ACHN (cell line): ENCODE data around the gene NFE2L2.
"Not testable (repeated sequence)": the region's sequence is repeated elsewhere in the genome, so short reads cannot be mapped to it uniquely, and the experiment has no call there.

Experiments
- DNase-seq: peaks from one replicate; pipeline ENCODE4 v3.0.0-alpha.2; 2015
- in situ Hi-C: cut with HindIII; loops from 2 replicates; pipeline ENCODE4 v1.10.0; 2017; ENCODE audit warnings: low sequenced_read_pairs, low pct_ligation_motif_present, low pct_unique_long_range_greater_than_20kb

The NFE2L2 gene

DNA sequence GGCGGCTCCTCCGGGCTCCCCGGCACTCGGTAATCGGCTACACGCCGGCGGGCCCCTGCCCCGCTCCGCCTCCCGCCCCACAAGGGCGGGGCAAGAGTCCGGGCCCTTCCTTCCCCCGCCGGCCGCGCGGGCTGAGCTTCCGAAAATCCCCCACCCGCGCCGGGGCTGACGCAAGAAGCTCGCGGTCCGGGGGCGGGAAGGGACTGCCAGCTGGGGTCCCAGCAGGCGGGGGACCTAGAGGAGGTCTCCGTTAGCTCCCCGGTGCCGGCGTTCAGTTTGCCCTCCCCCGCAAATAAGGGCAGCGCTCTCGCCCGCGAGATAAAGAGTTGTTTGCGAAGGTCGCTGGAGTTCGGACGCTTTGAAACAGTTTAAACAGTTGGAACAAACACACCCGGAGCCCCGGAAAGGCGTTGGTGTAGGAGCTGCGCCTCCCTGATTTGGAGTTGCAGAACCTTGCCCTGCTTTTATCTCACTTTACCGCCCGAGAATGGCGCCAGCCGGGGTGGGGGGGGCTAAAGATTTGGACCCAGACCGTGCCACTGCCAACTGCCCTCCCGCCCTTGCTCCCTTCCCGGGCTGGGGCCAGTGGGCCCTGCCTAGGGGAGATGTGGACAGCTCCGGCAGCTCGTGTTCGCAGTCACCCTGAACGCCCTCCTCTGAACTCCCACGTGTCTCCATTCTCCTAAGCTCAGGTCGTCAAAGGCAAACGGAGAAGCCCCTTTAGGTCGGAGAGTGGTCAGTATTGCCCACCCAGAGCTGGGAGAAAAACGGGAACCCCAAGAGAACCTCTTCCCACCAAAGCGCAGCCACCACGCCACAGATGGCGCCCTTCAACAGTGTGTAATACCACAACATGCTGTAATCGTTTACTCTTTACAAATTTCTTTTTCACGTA is at the start of gene NFE2L2:
NFE2L2 (minus strand) TSS at position 35 of the 895 bp plus-strand sequence. CDS start 151 bp downstream, outside the sequence.
- peak; percentile 90 for DNase-seq
- in situ Hi-C loops, result no loop called here

DNA sequence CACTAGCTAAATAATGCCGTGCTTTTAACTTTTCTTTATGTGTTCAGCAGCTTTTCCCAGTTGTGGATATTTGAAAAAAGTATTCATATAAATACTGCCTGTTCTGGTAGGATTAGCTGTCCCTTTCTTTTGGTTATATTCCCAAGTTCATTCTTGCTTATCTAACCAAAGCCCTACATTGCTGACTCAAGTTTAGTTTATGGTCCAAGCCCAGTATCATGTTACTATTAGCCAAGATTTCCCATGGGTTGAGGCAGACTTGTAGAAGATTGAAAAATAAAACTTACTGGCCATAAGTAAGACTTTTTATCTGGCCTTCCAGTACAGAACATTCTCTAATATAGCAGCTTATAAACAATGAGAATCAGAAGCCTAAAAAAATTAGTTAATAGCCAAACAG is 49.7 kb upstream of the NFE2L2 start:
- in situ Hi-C loops, result no loop called here
- no peak for DNase-seq

DNA sequence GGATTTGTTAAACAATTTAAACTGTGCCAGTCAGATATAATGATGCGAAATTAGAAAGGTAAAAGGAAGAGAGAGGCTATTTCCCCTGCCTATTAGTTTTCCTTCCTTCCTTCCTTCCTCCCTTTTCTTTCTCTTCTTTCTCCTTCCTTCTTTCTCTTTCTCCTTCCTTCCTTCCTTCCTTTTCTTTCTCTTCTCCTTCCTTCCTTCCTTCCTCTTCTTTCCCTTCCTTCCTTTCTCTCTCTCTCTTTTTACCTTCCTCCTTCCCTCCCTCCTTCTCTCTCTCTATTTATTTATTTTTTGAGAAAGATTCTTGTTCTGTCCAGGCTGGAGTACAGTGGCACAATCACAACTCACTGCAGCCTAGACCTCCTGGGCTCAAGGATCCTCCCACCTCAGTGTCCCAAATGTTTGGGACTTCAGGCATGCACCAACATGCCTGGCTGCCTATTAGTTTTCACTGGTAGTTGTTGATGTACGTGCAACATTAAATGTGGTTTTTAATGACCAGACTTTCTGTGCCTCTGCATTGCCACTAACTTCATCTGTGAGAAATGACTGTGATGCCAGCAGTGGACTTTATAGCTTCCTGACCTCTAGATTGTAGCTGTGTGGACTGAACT is 48.7 kb upstream of the NFE2L2 start:
- DNase-seq, result no peak
- in situ Hi-C loops, result no loop called here

DNA sequence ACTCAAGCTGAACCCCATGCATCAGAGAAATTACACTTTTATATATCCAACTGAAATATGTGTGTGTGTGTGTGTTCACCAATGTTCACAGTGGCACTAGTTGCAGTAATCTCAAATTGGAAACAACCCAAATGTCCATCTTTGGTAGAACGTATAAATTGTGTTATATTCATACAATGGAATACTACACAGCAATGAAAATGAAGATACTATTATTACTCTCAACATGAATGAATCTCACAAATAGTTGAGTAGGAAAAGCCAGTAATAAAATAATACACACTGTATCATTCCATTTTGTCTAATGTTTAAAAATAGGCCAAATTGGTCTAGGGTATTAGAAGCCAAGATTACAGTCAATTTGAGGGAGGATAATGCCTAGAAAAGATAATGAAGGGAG is 48.0 kb upstream of the NFE2L2 start:
- DNase-seq, result no peak
- in situ Hi-C loops, result no loop called here

DNA sequence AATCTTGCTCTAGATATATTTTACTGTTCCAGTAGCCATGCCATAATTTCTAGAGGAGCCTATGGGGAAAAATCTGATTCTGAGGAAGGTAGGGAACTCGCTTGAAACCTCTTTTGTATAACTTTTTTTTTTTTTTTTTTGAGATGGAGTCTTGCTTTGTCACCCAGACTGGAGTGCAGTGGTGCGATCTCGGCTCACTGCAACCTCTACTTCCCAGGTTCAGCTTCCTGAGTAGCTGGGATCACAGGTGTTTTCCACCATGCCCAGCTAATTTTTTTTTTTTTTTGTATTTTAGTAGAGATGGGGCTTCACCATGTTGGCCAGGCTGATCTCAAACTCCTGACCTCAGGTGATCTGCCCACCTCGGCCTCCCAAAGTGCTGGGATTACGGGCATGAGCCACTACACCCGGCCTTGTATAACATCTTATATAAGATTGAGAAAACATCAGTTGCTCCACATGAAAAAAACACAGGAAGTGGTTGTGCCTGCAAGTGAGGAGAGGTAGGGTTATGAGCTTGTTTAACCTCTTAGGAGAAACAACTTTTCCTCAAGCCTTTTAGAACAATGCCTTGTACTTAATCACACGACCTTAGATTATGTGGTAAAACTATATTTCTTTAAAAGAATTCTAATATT is 45.3 kb upstream of the NFE2L2 start:
- in situ Hi-C loops, DNase-seq: not testable (repeated sequence)

DNA sequence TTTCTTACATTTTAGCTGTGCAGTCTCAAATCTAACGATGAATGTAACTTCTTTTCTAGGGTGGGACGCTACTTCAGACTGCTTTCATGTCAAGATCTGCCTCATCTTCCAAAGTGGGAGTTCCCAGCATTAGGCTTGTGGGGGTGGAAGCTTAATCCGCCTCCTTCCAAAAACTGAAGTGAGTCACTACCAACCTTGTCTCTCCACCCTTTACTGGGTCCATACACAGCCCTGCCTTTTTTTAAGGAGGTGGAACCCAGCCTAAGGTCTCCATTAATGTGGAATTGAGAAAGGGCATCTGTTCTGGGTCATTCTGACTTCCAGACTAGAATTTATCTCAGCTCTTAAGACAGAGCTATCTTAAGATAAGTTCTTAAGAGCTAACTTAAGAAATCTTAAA is 42.0 kb upstream of the NFE2L2 start:
- no peak for DNase-seq
- in situ Hi-C loops, result no loop called here

DNA sequence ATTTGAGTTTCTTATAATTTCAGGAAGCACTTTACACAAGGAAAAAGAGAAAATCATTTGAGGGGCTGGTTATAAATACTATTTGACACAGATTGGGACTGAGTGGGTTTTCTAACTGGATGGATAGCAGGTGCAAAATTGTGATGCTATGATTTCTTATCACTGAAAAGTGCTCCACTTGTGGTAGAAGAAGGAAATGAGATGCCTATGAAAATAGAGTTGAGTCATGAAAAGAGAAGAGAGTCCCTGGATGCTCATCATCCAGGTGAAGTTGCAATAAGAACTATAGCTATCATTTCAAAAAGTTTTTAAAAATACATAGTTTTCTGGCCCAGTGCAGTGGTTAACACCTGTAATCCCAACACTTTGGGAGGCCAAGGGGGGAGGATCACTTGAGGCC is 39.4 kb upstream of the NFE2L2 start:
- DNase-seq, result no peak
- in situ Hi-C loops, result no loop called here

DNA sequence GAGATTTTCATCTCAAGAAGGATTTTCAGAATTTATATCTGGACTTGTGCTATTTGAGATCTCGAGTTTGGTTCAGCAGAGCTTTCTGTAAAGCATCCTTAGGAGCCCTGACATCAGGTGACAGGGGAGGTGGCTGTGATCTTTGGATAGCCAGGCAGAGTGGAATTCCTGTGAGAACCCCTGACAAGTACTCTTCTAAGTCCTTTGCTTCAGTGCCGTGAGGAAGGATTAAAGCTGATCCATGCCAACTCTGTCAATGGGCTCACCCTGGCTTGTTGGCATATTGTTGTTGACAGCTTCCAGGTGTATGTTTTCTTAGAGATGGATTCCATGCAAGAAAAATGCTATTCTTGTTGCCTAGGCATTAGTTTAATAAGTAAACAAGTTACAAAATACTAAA is 38.0 kb upstream of the NFE2L2 start:
- in situ Hi-C loops, result no loop called here
- DNase-seq, result no peak

DNA sequence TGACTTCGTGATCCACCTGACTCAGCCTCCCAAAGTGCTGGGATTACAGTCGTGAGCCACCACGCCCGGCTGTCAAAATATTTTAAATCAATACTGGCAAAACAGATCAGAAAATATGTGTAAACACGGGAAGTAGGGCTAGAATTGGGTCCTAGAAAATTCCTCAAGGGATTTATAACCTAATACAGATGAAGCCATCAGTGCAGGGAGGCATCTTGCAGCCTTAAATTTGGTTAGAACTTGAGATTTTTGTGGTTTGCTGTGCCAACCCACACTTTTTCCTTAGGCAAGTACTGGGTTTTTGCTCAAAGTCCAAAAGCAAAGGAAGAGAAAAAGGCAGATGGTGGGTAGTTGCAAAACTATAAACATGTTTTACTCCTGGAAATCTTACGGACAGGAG is 33.7 kb upstream of the NFE2L2 start:
- DNase-seq, result no peak
- in situ Hi-C loops, result no loop called here

DNA sequence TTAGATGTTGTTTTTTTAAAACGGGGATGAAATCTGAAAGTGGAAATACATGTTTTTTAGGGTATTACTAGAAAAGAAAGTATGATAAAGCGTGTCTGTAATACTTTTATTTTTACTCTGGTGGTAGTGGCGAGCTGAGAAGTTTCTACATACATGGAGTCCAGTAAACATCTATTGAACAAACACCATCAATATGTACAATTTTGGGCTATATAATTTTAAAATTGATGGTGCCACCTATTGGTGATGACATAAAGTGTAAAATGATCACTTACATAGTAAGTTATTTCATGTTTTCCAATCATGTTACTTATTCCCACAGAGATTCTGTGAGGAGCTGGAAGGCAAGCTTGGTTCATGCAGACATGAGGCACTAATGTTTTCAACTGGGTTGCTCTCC is 31.5 kb upstream of the NFE2L2 start:
- peak; percentile 51 for DNase-seq
- in situ Hi-C loops, result no loop called here

DNA sequence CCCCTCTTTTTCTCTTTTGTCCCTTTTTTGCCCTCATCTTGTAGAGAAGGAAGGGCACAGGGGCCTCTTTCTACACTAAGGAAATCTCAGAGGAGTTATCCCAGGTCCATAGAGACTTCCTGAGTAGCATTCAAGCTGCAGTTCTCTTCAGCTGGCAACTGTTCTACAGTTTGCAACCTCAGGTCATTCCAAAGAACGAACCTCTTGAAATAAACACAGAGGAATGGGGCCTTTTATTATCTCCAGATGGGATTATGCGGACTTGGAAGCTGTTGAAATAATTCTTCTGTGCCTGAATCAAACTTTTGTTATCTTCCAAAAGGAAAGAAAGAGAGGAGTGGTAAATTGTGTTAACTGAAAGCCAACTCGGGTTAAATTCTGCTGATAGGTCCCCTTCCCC is 31.0 kb upstream of the NFE2L2 start:
- DNase-seq, result no peak
- in situ Hi-C loops, result no loop called here

DNA sequence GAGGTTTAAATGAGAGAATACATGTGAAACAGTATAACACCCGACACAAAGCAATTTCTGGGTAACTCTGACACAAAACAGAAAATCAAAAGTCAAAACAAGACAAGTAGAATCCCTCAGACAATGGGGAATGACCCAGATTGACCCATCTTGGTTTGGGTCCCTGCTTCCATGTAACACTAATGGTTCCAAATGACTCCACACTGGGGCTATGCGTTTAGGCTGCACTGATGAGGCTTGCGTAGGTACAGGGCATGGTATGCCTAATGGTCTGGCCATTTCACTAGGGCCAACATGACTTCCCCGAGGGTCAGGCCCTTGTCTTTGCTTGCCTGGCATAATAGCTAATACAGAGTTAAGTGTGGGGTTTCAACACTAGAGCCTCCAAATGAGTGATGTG is 27.2 kb upstream of the NFE2L2 start:
- in situ Hi-C loops, result no loop called here

DNA sequence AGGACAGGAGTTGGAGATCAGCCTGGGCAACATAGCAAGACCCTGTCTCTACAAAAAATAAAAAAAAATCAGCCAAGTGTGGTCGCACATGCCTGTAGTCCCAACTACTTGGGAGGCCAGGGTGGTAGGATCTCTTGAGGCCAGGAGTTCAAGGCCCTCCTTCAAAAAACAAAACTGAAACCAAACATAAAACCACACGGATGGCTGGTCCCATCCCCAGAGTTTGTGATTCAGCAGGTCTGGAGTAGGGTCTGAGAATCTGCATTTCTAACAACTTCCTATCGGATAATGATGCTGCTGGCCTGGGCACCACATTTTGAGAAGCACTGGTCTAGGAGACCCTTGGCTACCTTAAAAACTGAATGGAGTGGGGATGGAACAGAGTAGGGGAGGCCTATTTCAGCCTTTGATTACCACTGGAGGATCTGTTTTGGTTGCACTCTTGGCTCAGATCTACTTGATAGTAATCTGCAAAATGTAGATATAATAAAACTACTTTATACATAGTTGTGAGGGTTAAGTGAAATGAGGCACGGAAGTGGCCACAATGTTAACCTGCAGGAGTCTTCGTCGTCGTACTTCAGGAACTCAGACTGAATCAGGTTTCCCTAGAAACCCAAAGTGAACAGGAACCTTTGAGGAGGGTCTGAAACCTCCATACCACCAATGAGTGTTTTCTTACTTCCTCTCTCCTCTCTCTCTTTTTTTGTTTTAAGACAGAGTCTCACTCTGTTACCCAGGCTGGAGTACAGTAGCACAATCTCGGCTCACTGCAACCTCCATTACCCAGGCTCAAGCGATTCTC is 25.5 kb upstream of the NFE2L2 start:
- DNase-seq, result no peak
- in situ Hi-C loops, result no loop called here

More for the DNA sequence above, 27.2 kb upstream of the NFE2L2 start:
- no peak for DNase-seq

DNA sequence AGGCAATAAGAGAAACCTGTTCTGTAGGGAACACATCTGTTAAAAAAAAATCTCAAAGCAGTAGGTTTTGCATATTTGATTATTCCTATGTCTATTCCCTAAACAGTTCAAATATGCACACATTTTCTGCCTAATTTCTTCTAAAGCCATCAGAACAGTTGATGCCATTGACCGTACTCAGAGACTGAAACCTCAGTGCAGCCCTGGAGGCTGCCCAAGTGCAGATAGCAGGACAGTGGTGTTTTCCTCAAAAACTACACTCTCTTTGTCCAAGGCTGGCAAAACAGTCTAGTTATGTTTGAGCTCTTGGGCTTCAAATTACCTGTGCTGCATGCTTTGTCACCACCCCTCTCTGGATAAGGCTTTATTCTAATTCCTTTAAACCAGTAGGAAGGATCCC is 23.3 kb upstream of the NFE2L2 start:
- no peak for DNase-seq
- in situ Hi-C loops, result no loop called here

DNA sequence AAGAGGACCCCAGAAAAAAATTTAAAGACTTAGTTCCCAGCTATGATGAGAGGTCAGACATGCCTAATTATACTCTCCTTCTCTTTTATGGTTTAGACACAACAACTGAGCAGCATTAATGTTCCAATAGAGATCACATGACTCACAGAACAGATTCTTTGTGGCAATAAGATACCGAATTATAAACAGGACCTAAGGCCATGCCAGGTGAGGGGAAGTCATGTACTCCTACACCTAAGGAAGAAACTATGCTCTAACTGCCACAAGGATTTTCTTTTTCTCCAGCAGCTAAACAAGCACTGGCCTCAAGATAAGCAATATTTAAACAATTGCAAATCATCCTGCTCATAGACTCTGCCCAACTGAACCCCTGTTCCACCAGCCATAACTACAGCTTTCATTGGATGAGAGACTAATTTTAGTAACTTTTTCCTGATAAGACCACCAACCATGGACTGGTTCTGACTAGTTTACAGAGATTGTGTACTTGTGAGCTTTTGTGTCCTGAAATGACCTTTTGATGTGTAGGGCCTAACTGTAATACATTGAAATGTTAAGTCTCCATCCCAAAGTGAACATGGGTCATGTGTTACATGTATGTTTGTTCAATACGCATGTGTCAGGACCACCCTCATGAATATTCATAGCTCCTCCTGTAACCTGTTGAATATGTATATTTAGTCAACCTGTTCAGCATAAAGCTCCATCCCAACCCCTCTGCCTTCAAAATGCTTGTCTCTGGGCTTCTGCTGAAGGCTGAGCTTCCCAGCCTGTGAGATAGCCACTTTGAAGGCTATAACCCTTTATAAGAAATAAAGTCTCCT is 21.6 kb upstream of the NFE2L2 start:
- in situ Hi-C loops, result no loop called here
- DNase-seq, result no peak

DNA sequence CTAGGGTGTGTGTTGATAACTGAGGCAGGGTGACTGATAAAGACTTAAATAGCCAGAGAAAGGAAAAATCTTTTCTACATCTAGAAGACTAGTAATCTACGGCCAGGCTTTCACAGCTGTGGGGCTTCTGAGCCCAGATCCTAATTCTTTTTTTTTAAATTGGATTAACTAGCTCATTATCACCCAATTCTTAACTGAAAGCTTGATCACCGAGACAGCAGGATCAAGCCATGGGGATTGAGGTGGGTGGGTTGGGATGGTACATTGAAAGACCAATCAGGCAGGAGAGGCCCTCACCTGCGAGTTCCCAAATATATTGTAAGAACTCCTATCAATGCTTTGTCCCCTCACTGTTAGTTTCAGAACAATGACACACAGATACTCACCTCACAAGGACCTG is 20.0 kb upstream of the NFE2L2 start:
- in situ Hi-C loops, result no loop called here
- no peak for DNase-seq

DNA sequence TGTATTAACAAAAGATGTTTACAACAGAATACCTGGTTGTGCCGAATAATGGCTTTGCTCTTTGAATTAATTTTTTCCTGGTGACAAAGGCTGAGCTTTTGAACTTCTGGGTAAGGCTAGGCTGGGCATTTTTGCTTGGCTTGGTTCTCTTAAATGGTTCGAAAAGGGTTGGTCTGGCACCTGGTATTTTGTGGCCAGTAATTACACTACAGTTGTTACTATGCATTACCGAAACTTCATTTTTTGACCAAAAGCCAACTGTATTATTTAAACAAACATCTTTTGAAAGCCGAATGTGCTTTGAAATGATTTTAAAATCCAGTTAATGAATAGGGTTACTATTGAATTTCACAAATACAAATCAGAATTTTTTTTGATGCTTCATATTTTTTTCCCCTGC is 19.4 kb upstream of the NFE2L2 start:
- in situ Hi-C loops, result no loop called here
- no peak for DNase-seq
